Uterus (tissue), 4 donors: ENCODE measurements around the gene LRRC71. TPM values are rescaled to one million over a fixed set of nuclear protein-coding genes. Genes with fewer than 3 reads are reported as not detected.
A peak's percentile ranks its signal among the peaks of the same experiment; 100 is the strongest.

Experiments used
- DNase-seq, 2 donors: peaks; one replicate each; pipeline ENCODE4 v3.0.0-alpha.2; 2019 to 2020
- H3K27ac ChIP-seq, 2 donors: fragments of 200-600 bp; sonication (generic); 1 replicate in 1 of 2; 2 replicates in 1 of 2; pipeline ENCODE4 v1.5.1; 2016 to 2018
- H3K27me3 ChIP-seq, 2 donors: fragments of 200-600 bp; sonication (generic); one replicate each; pipeline ENCODE4 v1.5.1; 2018 to 2019; ENCODE audit warnings: control low read depth in 1 of 2
- H3K36me3 ChIP-seq, 2 donors: fragments of 200-600 bp; sonication (generic); one replicate each; pipeline ENCODE4 v1.5.1; 2019; ENCODE audit warnings: control low read depth in 1 of 2
- H3K4me1 ChIP-seq, 2 donors: fragments of 200-600 bp; sonication (generic); one replicate each; pipeline ENCODE4 v1.5.1; 2018 to 2019; ENCODE audit warnings: control low read depth in 1 of 2
- H3K4me3 ChIP-seq, 2 donors: fragments of 200-600 bp; sonication (generic); 1 replicate in 1 of 2; 2 replicates in 1 of 2; pipeline ENCODE4 v1.5.1; 2018 to 2019; ENCODE audit warnings: mild to moderate bottlenecking in 1 of 2
- H3K9me3 ChIP-seq, 2 donors: fragments of 200-600 bp; sonication (generic); one replicate each; pipeline ENCODE4 v1.5.1; 2019; ENCODE audit warnings: control low read depth in 1 of 2
- CTCF ChIP-seq, 4 experiments: fragments of 200-600 bp in 2 of 4; fragments of 450-650 bp in 2 of 4; sonication (generic) in 2 of 4; IDR thresholded peaks; one replicate each; pipeline ENCODE4 v1.5.1; 2016 to 2019; ENCODE audit warnings: antibody characterized with exemption in 4 of 4, mild to moderate bottlenecking in 2 of 4, moderate library complexity in 1 of 4
- POLR2A ChIP-seq, 2 donors: fragments of 450-650 bp; IDR thresholded peaks; one replicate each; pipeline ENCODE4 v1.6.1; 2016; ENCODE audit warnings: antibody characterized with exemption in 2 of 2, mild to moderate bottlenecking in 1 of 2, moderate library complexity in 1 of 2
- intact Hi-C: fragments of 100-400 bp; cut with DNase I; formaldehyde crosslinking; loops from one replicate; pipeline ENCODE4 v1.15.1; 2023; ENCODE audit warnings: low total_unique reads
- total RNA-seq, 4 donors: library from RNA; depleted of rRNA in 3 of 4; stranded (reverse); fragments of >200 nt in 3 of 4; gene quantifications; one replicate each; pipeline versions ENCODE4 v1.1.0 to v1.2.4, GENCODE V29; 2014 to 2023
- donor health status: DM: yes; HTN: yes; CAD: no.

The LRRC71 gene
- total RNA-seq, 4 donors from 2014 or later = 0.48 to 3.8 (median 0.91) TPM; not detected in 1

DNA sequence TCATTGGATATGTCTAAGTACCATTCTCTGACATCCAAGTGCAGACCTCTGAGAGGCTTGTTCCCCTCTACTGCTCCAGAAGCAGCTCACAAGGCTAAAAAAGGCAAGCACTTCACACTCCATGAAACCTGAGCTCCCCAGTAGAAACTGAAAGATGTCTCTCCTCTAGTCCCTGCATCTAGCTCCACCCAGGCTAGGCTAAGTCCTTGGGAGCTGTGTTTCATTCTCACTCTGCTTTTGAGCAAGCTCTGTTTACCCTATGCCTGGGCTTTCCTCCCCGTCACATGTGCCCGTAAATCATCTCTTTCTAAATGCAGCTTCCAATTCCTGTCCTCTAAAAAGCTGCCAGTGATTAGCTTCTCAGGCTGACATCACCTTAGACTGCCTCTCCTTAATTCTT is 39.0 kb downstream of the LRRC71 start:
- H3K27me3 ChIP-seq = no peaks in the 10 kb centered on the region
- intact Hi-C loops = no loop called here
- TF ChIP-seq CTCF (IDR thresholded peaks at IDR 0.05) = no peak
- TF ChIP-seq POLR2A (IDR thresholded peaks at IDR 0.05) = no peak
- peak in 1 of 2 donors; percentile 32 for DNase-seq
- no peak overlapping the region for H3K4me3 ChIP-seq
- H3K9me3 ChIP-seq = no peaks in the 10 kb centered on the region
- H3K27ac ChIP-seq = no peak overlapping the region
- H3K36me3 ChIP-seq = no peaks in the 10 kb centered on the region
- no peaks in the 10 kb centered on the region for H3K4me1 ChIP-seq

GRCh38 chr1:156959925-156960324 is 39.5 kb downstream of the LRRC71 start:
- H3K4me3 ChIP-seq = no peak overlapping the region
- no peaks in the 10 kb centered on the region for H3K4me1 ChIP-seq
- no peaks in the 10 kb centered on the region for H3K36me3 ChIP-seq
- TF ChIP-seq CTCF (IDR thresholded peaks at IDR 0.05) = no peak
- TF ChIP-seq POLR2A (IDR thresholded peaks at IDR 0.05) = no peak
- intact Hi-C loops = no loop called here
- no peaks in the 10 kb centered on the region for H3K9me3 ChIP-seq
- no peak for DNase-seq
- no peaks in the 10 kb centered on the region for H3K27me3 ChIP-seq
- no peak overlapping the region for H3K27ac ChIP-seq

DNA sequence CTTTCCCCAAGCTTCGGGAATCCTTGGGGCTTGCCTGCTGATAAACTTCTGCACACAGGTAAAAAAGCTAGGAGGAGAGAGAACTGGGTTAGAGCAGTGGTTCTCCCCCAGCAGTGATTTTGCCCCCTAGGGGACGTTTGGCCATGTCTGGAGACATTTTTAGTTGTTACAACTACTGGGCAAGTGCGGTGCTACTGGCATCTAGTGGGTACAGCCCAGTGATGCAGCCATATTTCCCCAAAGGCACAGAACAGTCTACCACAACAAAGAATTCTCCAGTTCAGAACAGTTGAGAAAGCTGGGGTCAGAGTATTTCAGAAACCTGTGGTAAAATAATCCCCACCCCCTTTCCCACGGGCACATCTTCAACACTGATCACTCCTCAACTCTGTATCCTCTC is 41.3 kb downstream of the LRRC71 start:
- Histone ChIP-seq H3K4me3 (no peak overlapping the region), H3K9me3 (no peaks in the 10 kb centered on the region), H3K27ac (no peak overlapping the region), H3K4me1 (no peaks in the 10 kb centered on the region), H3K36me3 (no peaks in the 10 kb centered on the region), H3K27me3 (no peaks in the 10 kb centered on the region)
- intact Hi-C loops = no loop called here
- DNase-seq = no peak
- TF ChIP-seq CTCF (IDR thresholded peaks at IDR 0.05) (no peak), POLR2A (IDR thresholded peaks at IDR 0.05) (no peak)

- Histone ChIP-seq H3K27ac (no peak overlapping the region), H3K27me3 (no peaks in the 10 kb centered on the region), H3K36me3 (no peaks in the 10 kb centered on the region), H3K4me1 (no peaks in the 10 kb centered on the region), H3K9me3 (no peaks in the 10 kb centered on the region), H3K4me3 (no peak overlapping the region)
- intact Hi-C loops = no loop called here
- no peak for TF ChIP-seq POLR2A (IDR thresholded peaks at IDR 0.05)
- no peak for TF ChIP-seq CTCF (IDR thresholded peaks at IDR 0.05)
- no peak for DNase-seq
These were observed 43.2 kb downstream of the LRRC71 start for GRCh38 chr1:156963621-156964020.

DNA sequence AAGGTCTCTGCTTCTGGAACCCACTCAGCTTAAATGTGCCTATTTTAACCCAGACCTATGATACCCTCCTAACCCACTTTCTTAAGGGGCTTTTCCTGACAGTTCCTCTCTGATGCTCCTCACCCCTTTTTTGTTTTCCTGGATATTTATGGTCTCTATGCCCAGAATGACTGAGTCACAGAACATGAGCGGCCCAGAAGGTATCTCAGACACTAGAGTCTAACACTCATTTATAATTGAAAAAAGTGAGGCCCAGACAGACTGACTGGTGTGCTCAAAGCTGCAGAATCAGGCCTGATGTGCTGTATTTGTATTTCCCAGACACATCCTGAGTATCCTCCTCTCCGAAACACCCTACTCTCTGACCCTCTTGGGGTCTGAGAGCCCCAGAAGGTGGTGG is 44.0 kb downstream of the LRRC71 start:
- intact Hi-C loops = no loop called here
- no peak for DNase-seq
- Histone ChIP-seq H3K4me1 (no peaks in the 10 kb centered on the region), H3K27ac (no peak overlapping the region), H3K27me3 (no peaks in the 10 kb centered on the region), H3K4me3 (no peak overlapping the region), H3K9me3 (no peaks in the 10 kb centered on the region), H3K36me3 (no peaks in the 10 kb centered on the region)
- TF ChIP-seq CTCF (IDR thresholded peaks at IDR 0.05) = no peak
- no peak for TF ChIP-seq POLR2A (IDR thresholded peaks at IDR 0.05)
